ENCODE results near the gene MYMX.

Gene MYMX

GRCh38 chr6:44253307-44254101 is 36.8 kb downstream of the MYMX start:
- DNase-seq: no peak

- no peak for DNase-seq
Observed at GRCh38 chr6:44254191-44255104, 37.7 kb downstream of the MYMX start.

- DNase-seq: no peak
Observed at GRCh38 chr6:44255105-44255808, 38.5 kb downstream of the MYMX start.

GRCh38 chr6:44255871-44256774 is 39.4 kb downstream of the MYMX start:
- no peak for DNase-seq

GRCh38 chr6:44256775-44257024 is 40.0 kb downstream of the MYMX start:
- no peak for DNase-seq

GRCh38 chr6:44257025-44257752 is 40.5 kb downstream of the MYMX start, which contains the start of gene SLC35B2:
SLC35B2 (minus strand) TSS chr6:44257528; CDS start chr6:44257410, 118 bp downstream.
- peak; percentile 79 for DNase-seq

GRCh38 chr6:44257753-44258324 is 41.1 kb downstream of the MYMX start:
- no peak for DNase-seq

- no peak for DNase-seq
Observed at GRCh38 chr6:44258325-44258863, 41.7 kb downstream of the MYMX start.

- DNase-seq: no peak
Observed at GRCh38 chr6:44258921-44259320, 42.2 kb downstream of the MYMX start.

GRCh38 chr6:44260011-44260410 is 43.3 kb downstream of the MYMX start:
- no peak for DNase-seq

GRCh38 chr6:44260451-44261297 is 43.9 kb downstream of the MYMX start:
- DNase-seq: no peak

GRCh38 chr6:44261581-44261980 is 44.9 kb downstream of the MYMX start:
- DNase-seq: no peak

- DNase-seq: no peak
Observed at GRCh38 chr6:44262467-44263353, 46.0 kb downstream of the MYMX start.

GRCh38 chr6:44263354-44264100 is 46.8 kb downstream of the MYMX start:
- DNase-seq: no peak

GRCh38 chr6:44264154-44265006 is 47.7 kb downstream of the MYMX start:
- no peak for DNase-seq

GRCh38 chr6:44265007-44265721 is 48.4 kb downstream of the MYMX start, which contains the start of gene NFKBIE:
NFKBIE (minus strand) TSS chr6:44265551; CDS start chr6:44265346, 205 bp downstream.
- peak; percentile 89 for DNase-seq
